Fibroblast of mammary gland (primary cell): ENCODE results near the gene SEMA6A.

Experiments
- DNase-seq: peaks from one replicate; pipeline ENCODE4 v3.0.0-alpha.2; 2010; ENCODE audit warnings: low read depth
- H3K4me3 ChIP-seq: 2 replicates; pipeline ENCODE4 v1.5.1; 2011; ENCODE audit warnings: low read depth, mild to moderate bottlenecking, low read length, moderate library complexity; ENCODE audit not compliant: control insufficient read depth
- CTCF ChIP-seq: conservative IDR thresholded peaks from 2 replicates; pipeline ENCODE4 v1.5.1; 2011; ENCODE audit warnings: low read depth, low read length, inconsistent platforms; ENCODE audit not compliant: control insufficient read depth, insufficient read depth

Gene SEMA6A

GRCh38 chr5:116508835-116509234 lies 65.8 kb downstream of the SEMA6A start:
- DNase-seq = no peak
- TF ChIP-seq CTCF = no peak
- no peak overlapping the region for H3K4me3 ChIP-seq

- no peak for TF ChIP-seq CTCF
- DNase-seq = peak; percentile 24
- no peak overlapping the region for H3K4me3 ChIP-seq
Measured at GRCh38 chr5:116507941-116508655, 66.5 kb downstream of the SEMA6A start.

GRCh38 chr5:116507051-116507537 lies 67.5 kb downstream of the SEMA6A start:
- H3K4me3 ChIP-seq = no peak overlapping the region
- no peak for TF ChIP-seq CTCF
- peak; percentile 76 for DNase-seq

- H3K4me3 ChIP-seq = no peak overlapping the region
- no peak for DNase-seq
- TF ChIP-seq CTCF = no peak
Measured at GRCh38 chr5:116506488-116506887, 68.1 kb downstream of the SEMA6A start.

GRCh38 chr5:116504593-116505166 lies 69.9 kb downstream of the SEMA6A start:
- no peak overlapping the region for H3K4me3 ChIP-seq
- TF ChIP-seq CTCF = no peak
- no peak for DNase-seq

GRCh38 chr5:116502616-116503015 lies 72.0 kb downstream of the SEMA6A start:
- peak; percentile 59 for DNase-seq
- no peak overlapping the region for H3K4me3 ChIP-seq
- no peak for TF ChIP-seq CTCF

GRCh38 chr5:116502138-116502537 lies 72.5 kb downstream of the SEMA6A start:
- H3K4me3 ChIP-seq = no peak overlapping the region
- DNase-seq = no peak
- TF ChIP-seq CTCF = no peak
